A549 (cell line): ENCODE data around the gene RUNX2.

Experiments
- CBX2 ChIP-seq: fragments of 200-600 bp; sonication (generic); IDR thresholded peaks from 2 replicates; pipeline ENCODE4 v1.6.1; 2016; ENCODE audit warnings: low read depth, mild to moderate bottlenecking, borderline replicate concordance
- ESRRA ChIP-seq: fragments of 150-350 bp; IDR thresholded peaks from 2 replicates; pipeline ENCODE4 v1.6.1; 2014; ENCODE audit warnings: mild to moderate bottlenecking, low read length, borderline replicate concordance
- JUN ChIP-seq, 2 experiments: fragments of >200 bp; sonication (Bioruptor Twin); formaldehyde crosslinking; IDR thresholded peaks; 2 replicates in 1 of 2; 3 replicates in 1 of 2; pipeline ENCODE4 v1.6.1; 2016 to 2017
- KDM1A ChIP-seq: fragments of 200-600 bp; sonication (generic); IDR thresholded peaks from 2 replicates; pipeline ENCODE4 v1.6.1; 2016; ENCODE audit warnings: low read depth, mild to moderate bottlenecking
- KDM5A ChIP-seq: fragments of 200-600 bp; sonication (generic); IDR thresholded peaks from 2 replicates; pipeline ENCODE4 v1.6.1; 2016; ENCODE audit warnings: antibody characterized with exemption, mild to moderate bottlenecking
- POLR2A ChIP-seq: IDR thresholded peaks from 2 replicates; pipeline ENCODE4 v1.6.1; 2012; ENCODE audit warnings: mild to moderate bottlenecking, low read length
- POLR2AphosphoS2 ChIP-seq: conservative IDR thresholded peaks from 2 replicates; pipeline ENCODE4 v1.6.1; 2012; ENCODE audit warnings: low read length, improper control_type of control experiment, inconsistent platforms
- RFX5 ChIP-seq: fragments of 450-650 bp; IDR thresholded peaks from 2 replicates; pipeline ENCODE4 v1.7.1; 2014; ENCODE audit warnings: antibody characterized with exemption, mild to moderate bottlenecking, moderate library complexity
- TF ChIP-seq, protein P1 (sequence below): fragments of >200 bp; sonication (Bioruptor Twin); formaldehyde crosslinking; IDR thresholded peaks from 3 replicates; pipeline ENCODE4 v1.5.1; 2016
- TF ChIP-seq, protein P2 (sequence below): IDR thresholded peaks from 2 replicates; pipeline ENCODE4 v1.6.1; 2012

DNA sequence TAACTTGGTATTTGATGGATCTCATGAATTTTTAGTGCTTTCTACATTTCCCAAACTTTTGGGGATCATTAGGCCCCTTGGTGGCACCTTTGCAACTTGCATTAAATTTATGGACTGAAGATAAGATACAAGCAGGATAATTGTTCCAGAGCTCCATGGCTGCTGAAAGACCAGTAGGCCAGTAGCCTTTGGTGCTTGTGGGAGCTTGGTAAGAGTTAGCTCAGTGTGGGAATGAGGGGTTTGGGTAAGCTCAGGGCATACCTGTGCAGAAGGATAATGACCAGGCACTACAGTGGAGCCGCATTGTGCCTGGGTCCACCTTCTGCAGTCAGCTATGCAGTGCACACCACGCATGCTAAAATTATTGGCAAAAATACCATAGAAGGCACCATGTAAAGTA is 290.1 kb downstream of the RUNX2 start:
- no peak for TF ChIP-seq POLR2A
- TF ChIP-seq CBX2: no peak
- TF ChIP-seq POLR2AphosphoS2: no peak
- no peak for TF ChIP-seq RFX5
- TF ChIP-seq JUN (IDR thresholded peaks at IDR 0.05): no peak
- TF ChIP-seq, protein P1, sequence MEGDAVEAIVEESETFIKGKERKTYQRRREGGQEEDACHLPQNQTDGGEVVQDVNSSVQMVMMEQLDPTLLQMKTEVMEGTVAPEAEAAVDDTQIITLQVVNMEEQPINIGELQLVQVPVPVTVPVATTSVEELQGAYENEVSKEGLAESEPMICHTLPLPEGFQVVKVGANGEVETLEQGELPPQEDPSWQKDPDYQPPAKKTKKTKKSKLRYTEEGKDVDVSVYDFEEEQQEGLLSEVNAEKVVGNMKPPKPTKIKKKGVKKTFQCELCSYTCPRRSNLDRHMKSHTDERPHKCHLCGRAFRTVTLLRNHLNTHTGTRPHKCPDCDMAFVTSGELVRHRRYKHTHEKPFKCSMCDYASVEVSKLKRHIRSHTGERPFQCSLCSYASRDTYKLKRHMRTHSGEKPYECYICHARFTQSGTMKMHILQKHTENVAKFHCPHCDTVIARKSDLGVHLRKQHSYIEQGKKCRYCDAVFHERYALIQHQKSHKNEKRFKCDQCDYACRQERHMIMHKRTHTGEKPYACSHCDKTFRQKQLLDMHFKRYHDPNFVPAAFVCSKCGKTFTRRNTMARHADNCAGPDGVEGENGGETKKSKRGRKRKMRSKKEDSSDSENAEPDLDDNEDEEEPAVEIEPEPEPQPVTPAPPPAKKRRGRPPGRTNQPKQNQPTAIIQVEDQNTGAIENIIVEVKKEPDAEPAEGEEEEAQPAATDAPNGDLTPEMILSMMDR: no peak
- TF ChIP-seq ESRRA: no peak
- TF ChIP-seq KDM5A: no peak
- no peak for TF ChIP-seq KDM1A
- TF ChIP-seq, protein P2, sequence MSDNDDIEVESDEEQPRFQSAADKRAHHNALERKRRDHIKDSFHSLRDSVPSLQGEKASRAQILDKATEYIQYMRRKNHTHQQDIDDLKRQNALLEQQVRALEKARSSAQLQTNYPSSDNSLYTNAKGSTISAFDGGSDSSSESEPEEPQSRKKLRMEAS: no peak
